Endodermal cell (in vitro differentiated cells): Measurements from ENCODE around the gene ARMC3. TPM values are rescaled to one million over a fixed set of nuclear protein-coding genes. Genes with fewer than 3 reads are reported as not detected.
"Not testable (repeated sequence)": the region's sequence is repeated elsewhere in the genome, so short reads cannot be mapped to it uniquely, and the experiment has no call there.

ENCODE experiments used
- DNase-seq: peaks from one replicate; pipeline ENCODE4 v3.0.0-alpha.2; 2017
- H3K27ac ChIP-seq: 2 replicates; pipeline ENCODE4 v1.5.1; 2013; ENCODE audit warnings: mild to moderate bottlenecking, low read depth, low read length, moderate library complexity
- H3K27me3 ChIP-seq: 2 replicates; pipeline ENCODE4 v1.6.1; 2013; ENCODE audit warnings: mild to moderate bottlenecking, low read length, moderate library complexity; ENCODE audit not compliant: insufficient read depth, control insufficient read depth, poor library complexity, severe bottlenecking
- H3K36me3 ChIP-seq: 2 replicates; pipeline ENCODE4 v1.7.0; 2013; ENCODE audit warnings: mild to moderate bottlenecking, low read length, moderate library complexity; ENCODE audit not compliant: control insufficient read depth, insufficient read depth
- H3K4me1 ChIP-seq: one replicate; pipeline ENCODE4 v1.7.0; 2013; ENCODE audit warnings: low read length; ENCODE audit not compliant: control insufficient read depth, insufficient read depth
- H3K4me3 ChIP-seq: 2 replicates; pipeline ENCODE4 v1.5.1; 2013; ENCODE audit warnings: mild to moderate bottlenecking, low read length, moderate library complexity
- H3K9ac ChIP-seq: 2 replicates; pipeline ENCODE4 v1.6.1; 2013; ENCODE audit warnings: mild to moderate bottlenecking, low read length, moderate library complexity; ENCODE audit not compliant: poor library complexity, severe bottlenecking; ENCODE audit errors: extremely low read depth
- H3K9me3 ChIP-seq: 2 replicates; pipeline ENCODE4 v1.6.1; 2013; ENCODE audit warnings: mild to moderate bottlenecking, low read length, moderate library complexity; ENCODE audit not compliant: control insufficient read depth
- H3K27ac Mint-ChIP-seq: 2 replicates; pipeline ENCODE4 v1.8.0; 2020; ENCODE audit warnings: mixed read lengths
- H3K27me3 Mint-ChIP-seq: 2 replicates; pipeline ENCODE4 v1.8.0; 2021; ENCODE audit warnings: mild to moderate bottlenecking, mixed read lengths; ENCODE audit not compliant: insufficient read depth
- H3K36me3 Mint-ChIP-seq: 2 replicates; pipeline ENCODE4 v1.8.0; 2020; ENCODE audit warnings: low read depth, mixed read lengths
- H3K4me1 Mint-ChIP-seq: 2 replicates; pipeline ENCODE4 v1.8.0; 2020; ENCODE audit warnings: mixed read lengths
- H3K4me3 Mint-ChIP-seq: 2 replicates; pipeline ENCODE4 v1.8.0; 2020; ENCODE audit warnings: mild to moderate bottlenecking, moderate library complexity, mixed read lengths
- H3K9me3 Mint-ChIP-seq: 2 replicates; pipeline ENCODE4 v1.8.0; 2020; ENCODE audit warnings: mild to moderate bottlenecking, mixed read lengths
- CTCF ChIP-seq: fragments of 200-600 bp; sonication (generic); conservative IDR thresholded peaks from 2 replicates; pipeline ENCODE4 v1.5.0; 2021; ENCODE audit warnings: antibody characterized with exemption, mild to moderate bottlenecking
- WGBS, 2 experiments: methylation state at CpG; one replicate each; pipeline versions ENCODE4 v1.1.5 to v1.1.7; 2013; ENCODE audit warnings: missing lambda C conversion rate in 2 of 2, mixed read lengths in 1 of 2; ENCODE audit not compliant: insufficient coverage in 1 of 2, insufficient read length in 1 of 2; 5-methylcytosine and 5-hydroxymethylcytosine counted together
- total RNA-seq, 2 donors: library from RNA; stranded (reverse); fragmentation: NEBNext Ultra II Directional in 1 of 2; extraction: Animal tissue kit (Norgen Biotek cat#: 25700) in 1 of 2; gene quantifications; 2 replicates in 1 of 2; 3 replicates in 1 of 2; pipeline ENCODE4 v1.2.1, GENCODE V29; 2021

The ARMC3 gene
- total RNA-seq, 2 donors from 2014 or later: 2.0 to 3.0 TPM

GRCh38 chr10:23070913-23071218 lies 143.0 kb downstream of the ARMC3 start:
- no peaks in the 10 kb centered on the region for H3K9me3 ChIP-seq
- H3K36me3 ChIP-seq: no peaks in the 10 kb centered on the region
- Mint-ChIP-seq H3K4me3 (no peak overlapping the region), H3K4me1 (no peaks in the 10 kb centered on the region), H3K27me3 (no peaks in the 10 kb centered on the region), H3K36me3 (no peaks in the 10 kb centered on the region), H3K9me3 (no peaks in the 10 kb centered on the region), H3K27ac (no peak overlapping the region)
- no peak overlapping the region for H3K27ac ChIP-seq
- no peak for TF ChIP-seq CTCF
- no peaks in the 10 kb centered on the region for H3K4me1 ChIP-seq
- DNase-seq: no peak
- H3K4me3 ChIP-seq: no peak overlapping the region
- no peaks in the 10 kb centered on the region for H3K27me3 ChIP-seq
- WGBS, 2 experiments: 91 to 100% methylated on average over 2 to 3 of the region's 3 CpGs
- H3K9ac ChIP-seq: no peak overlapping the region

GRCh38 chr10:23072593-23072992 lies 144.7 kb downstream of the ARMC3 start:
- H3K9me3 ChIP-seq, H3K4me1 Mint-ChIP-seq, H3K27me3 ChIP-seq, H3K9ac ChIP-seq, H3K9me3 Mint-ChIP-seq, H3K36me3 Mint-ChIP-seq, H3K4me1 ChIP-seq, DNase-seq, H3K4me3 ChIP-seq, H3K36me3 ChIP-seq, H3K27ac ChIP-seq, H3K4me3 Mint-ChIP-seq, H3K27me3 Mint-ChIP-seq, H3K27ac Mint-ChIP-seq: not testable (repeated sequence)
- WGBS, 2 experiments: 93% methylated on average over 3 of the region's 3 CpGs; no CpG with 5 or more reads in 1 of the 2 experiments

GRCh38 chr10:23073527-23073926 lies 145.7 kb downstream of the ARMC3 start:
- no peaks in the 10 kb centered on the region for H3K4me1 Mint-ChIP-seq
- H3K27ac Mint-ChIP-seq: no peak overlapping the region
- no peaks in the 10 kb centered on the region for H3K9me3 Mint-ChIP-seq
- Histone ChIP-seq H3K27ac (no peak overlapping the region), H3K9ac (no peak overlapping the region), H3K4me3 (no peak overlapping the region), H3K9me3 (no peaks in the 10 kb centered on the region), H3K27me3 (no peaks in the 10 kb centered on the region), H3K4me1 (no peaks in the 10 kb centered on the region), H3K36me3 (no peaks in the 10 kb centered on the region)
- TF ChIP-seq CTCF: no peak
- no peak for DNase-seq
- 93 to 94% methylated on average over 2 to 3 of the region's 3 CpGs for WGBS, 2 experiments
- no peaks in the 10 kb centered on the region for H3K36me3 Mint-ChIP-seq
- H3K27me3 Mint-ChIP-seq: no peaks in the 10 kb centered on the region
- H3K4me3 Mint-ChIP-seq: no peak overlapping the region

GRCh38 chr10:23075672-23076071 lies 147.8 kb downstream of the ARMC3 start:
- WGBS, 2 experiments: 93 to 96% methylated on average over 3 of the region's 3 CpGs
- Histone ChIP-seq H3K9me3 (no peaks in the 10 kb centered on the region), H3K27ac (no peak overlapping the region), H3K4me3 (no peak overlapping the region), H3K27me3 (no peaks in the 10 kb centered on the region), H3K9ac (no peak overlapping the region), H3K4me1 (peaks cover 3% of the 10 kb centered on the region), H3K36me3 (no peaks in the 10 kb centered on the region)
- Mint-ChIP-seq H3K4me1 (peaks cover 4% of the 10 kb centered on the region), H3K4me3 (no peak overlapping the region), H3K36me3 (no peaks in the 10 kb centered on the region), H3K27ac (no peak overlapping the region), H3K27me3 (no peaks in the 10 kb centered on the region), H3K9me3 (no peaks in the 10 kb centered on the region)
- no peak for DNase-seq
- TF ChIP-seq CTCF: no peak
